Measurements from ENCODE around the gene PAIP2. TPM values are rescaled to one million over a fixed set of nuclear protein-coding genes. Genes with fewer than 3 reads are reported as not detected.

Gene PAIP2
- total and polyA plus RNA-seq, 2 of the 4 experiments (the other 2 are of a cell fraction): 41.9 to 59.5 TPM

- 56% methylated on average over 2 of the region's 8 CpGs; no CpG with 5 or more reads in 1 of the 2 experiments for WGBS, 2 experiments (ENCODE audit: extremely low coverage in 2 of 2, insufficient read length in 1 of 2)
- no peak for DNase-seq
- TF ChIP-seq MAZ (IDR thresholded peaks at IDR 0.05; ENCODE audit: borderline replicate concordance, low read depth, low read length) (peak; percentile 29; the same call in 1 of the 2 replicates), CEBPB (IDR thresholded peaks at IDR 0.05; ENCODE audit: low read depth, low read length) (no peak), MXI1 (IDR thresholded peaks at IDR 0.05; ENCODE audit: borderline replicate concordance, low read depth, low read length) (no peak)
- Histone ChIP-seq H3K23ac (ENCODE audit: low read depth, low read length) (no peak overlapping the region), H3K56ac (ENCODE audit: extremely low read depth, insufficient read depth, low read length) (no peak overlapping the region), H3K27ac (ENCODE audit: insufficient read depth, low read length) (no peak overlapping the region), H4K20me1 (ENCODE audit: insufficient read depth, low read length) (no peaks in the 10 kb centered on the region), H4K5ac (ENCODE audit: low read depth, low read length) (no peak overlapping the region), H3K4me3 (ENCODE audit: insufficient read depth, low read depth, low read length) (no peak overlapping the region), H3K9me3 (ENCODE audit: control insufficient read depth, insufficient read depth, low read length) (peaks cover 16% of the 10 kb centered on the region; the same call in 1 of the 2 replicates), H3K9ac (ENCODE audit: low read depth, low read length) (no peak overlapping the region), H3K4me1 (ENCODE audit: control insufficient read depth, insufficient read depth, low read length) (peaks cover 3% of the 10 kb centered on the region; the same call in 1 of the 2 replicates), H3K36me3 (ENCODE audit: control insufficient read depth, insufficient read depth, low read length) (no peaks in the 10 kb centered on the region), H4K91ac (ENCODE audit: insufficient read depth, low read depth, low read length) (no peak overlapping the region), H2AFZ (replicated peaks; ENCODE audit: low read length, poor library complexity) (no peak overlapping the region), H2BK20ac (ENCODE audit: low read depth, low read length) (no peak overlapping the region), H3K14ac (replicated peaks; ENCODE audit: low read depth, low read length) (no peak overlapping the region), H2BK120ac (ENCODE audit: low read depth, low read length) (no peak overlapping the region), H2BK15ac (ENCODE audit: low read depth, low read length) (no peak overlapping the region), H2AK9ac (replicated peaks; ENCODE audit: low read depth, low read length, poor library complexity) (no peak overlapping the region), H3K9me1 (ENCODE audit: insufficient read depth, low read length) (no peaks in the 10 kb centered on the region), H3K27me3 (ENCODE audit: control insufficient read depth, insufficient read depth, low read length) (peaks cover 28% of the 10 kb centered on the region), H3K79me1 (ENCODE audit: low read depth in 1 of 2, low read length in 2 of 2) (no peaks in the 10 kb centered on the region), H2AK5ac (ENCODE audit: low read depth, low read length) (no peak overlapping the region), H4K8ac (ENCODE audit: low read depth in 2 of 2, low read length in 2 of 2) (no peak overlapping the region), H3K4me2 (ENCODE audit: low read depth, low read length) (no peak overlapping the region), H3K18ac (ENCODE audit: low read depth, low read length) (no peak overlapping the region), H2BK5ac (ENCODE audit: low read depth, low read length, poor library complexity, severe bottlenecking) (no peak overlapping the region), H3K4ac (ENCODE audit: low read depth, low read length) (no peak overlapping the region)
- no TSS peak for BruUV-seq (replicated peaks)
- in situ Hi-C loops (cut with MboI; ENCODE audit: low sequenced_read_pairs) (no loop called here), intact Hi-C loops (cut with micrococcal nuclease) (no loop called here), dilution Hi-C loops (cut with HindIII; ENCODE audit: low sequenced_read_pairs, unreplicated experiment) (no loop called here)
- ChIA-PET POLR2A (ENCODE audit: unreplicated experiment) (no interaction called here), CTCF (no interaction called here)
- no peak for ATAC-seq (ENCODE audit: low read depth)
These were observed 54.4 kb downstream of the PAIP2 start for GRCh38 chr5:139395844-139396640.

Measured in IMR-90 (cell line).